ENCODE results near the gene SLC26A9.
A peak's percentile ranks its signal among the peaks of the same experiment; 100 is the strongest.

The SLC26A9 gene, protein sequence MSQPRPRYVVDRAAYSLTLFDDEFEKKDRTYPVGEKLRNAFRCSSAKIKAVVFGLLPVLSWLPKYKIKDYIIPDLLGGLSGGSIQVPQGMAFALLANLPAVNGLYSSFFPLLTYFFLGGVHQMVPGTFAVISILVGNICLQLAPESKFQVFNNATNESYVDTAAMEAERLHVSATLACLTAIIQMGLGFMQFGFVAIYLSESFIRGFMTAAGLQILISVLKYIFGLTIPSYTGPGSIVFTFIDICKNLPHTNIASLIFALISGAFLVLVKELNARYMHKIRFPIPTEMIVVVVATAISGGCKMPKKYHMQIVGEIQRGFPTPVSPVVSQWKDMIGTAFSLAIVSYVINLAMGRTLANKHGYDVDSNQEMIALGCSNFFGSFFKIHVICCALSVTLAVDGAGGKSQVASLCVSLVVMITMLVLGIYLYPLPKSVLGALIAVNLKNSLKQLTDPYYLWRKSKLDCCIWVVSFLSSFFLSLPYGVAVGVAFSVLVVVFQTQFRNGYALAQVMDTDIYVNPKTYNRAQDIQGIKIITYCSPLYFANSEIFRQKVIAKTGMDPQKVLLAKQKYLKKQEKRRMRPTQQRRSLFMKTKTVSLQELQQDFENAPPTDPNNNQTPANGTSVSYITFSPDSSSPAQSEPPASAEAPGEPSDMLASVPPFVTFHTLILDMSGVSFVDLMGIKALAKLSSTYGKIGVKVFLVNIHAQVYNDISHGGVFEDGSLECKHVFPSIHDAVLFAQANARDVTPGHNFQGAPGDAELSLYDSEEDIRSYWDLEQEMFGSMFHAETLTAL

DNA sequence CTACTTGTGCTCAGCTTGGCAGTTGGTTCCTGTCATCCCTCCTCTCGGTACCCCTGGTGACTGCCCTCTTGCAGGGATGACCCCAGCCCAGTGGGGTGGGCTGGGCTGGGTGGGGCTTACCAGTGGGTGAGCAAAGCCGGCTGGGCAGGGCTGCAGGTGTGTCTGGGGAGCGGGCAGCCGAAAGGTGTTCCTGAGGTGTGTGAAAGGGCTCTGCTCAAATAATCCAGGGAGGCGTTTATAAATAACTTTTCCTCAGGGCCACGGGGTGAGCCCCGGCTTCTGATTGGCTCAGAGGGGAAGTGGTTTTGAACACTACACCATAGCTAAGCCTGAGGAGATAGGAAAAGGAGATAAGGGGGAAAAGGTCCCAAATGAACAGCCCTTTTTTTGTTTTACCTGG is at the start of gene SLC26A9:
Gene SLC26A9, minus strand, starts transcription at position 212 of the 400 bp plus-strand sequence. CDS start 7,636 bp downstream, outside the sequence.
- DNase-seq = no peak

DNA sequence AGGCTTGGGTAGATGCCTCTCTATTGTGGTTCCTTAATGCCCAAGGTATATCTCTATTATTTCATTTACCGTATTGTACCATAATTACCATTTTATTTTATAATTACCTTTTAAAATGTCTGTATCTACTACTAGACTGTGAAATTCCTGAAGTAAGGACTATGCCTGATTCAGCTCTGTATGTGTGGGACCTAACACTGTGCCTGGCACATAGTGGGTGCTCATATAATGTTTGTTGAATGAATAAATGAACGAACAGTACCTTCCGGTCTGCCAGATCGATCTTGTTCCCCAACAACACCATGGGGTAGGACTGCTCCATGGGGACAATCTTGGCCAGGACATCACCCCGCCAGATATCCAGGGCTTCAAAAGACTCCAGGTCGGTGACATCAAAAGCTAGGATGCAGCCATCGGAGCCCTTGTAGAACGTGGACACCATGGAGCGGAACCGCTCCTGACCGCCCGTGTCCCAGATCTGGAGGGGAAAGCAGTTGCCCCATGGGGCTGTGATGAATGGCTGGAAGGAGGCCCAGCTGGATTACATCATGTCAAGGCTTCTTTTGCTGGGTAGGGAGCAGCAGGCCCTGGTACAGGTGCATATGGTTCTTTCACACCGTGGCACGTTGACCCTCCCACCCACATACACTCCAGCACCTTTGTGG is 49.1 kb upstream of the SLC26A9 start:
- no peak for DNase-seq

DNA sequence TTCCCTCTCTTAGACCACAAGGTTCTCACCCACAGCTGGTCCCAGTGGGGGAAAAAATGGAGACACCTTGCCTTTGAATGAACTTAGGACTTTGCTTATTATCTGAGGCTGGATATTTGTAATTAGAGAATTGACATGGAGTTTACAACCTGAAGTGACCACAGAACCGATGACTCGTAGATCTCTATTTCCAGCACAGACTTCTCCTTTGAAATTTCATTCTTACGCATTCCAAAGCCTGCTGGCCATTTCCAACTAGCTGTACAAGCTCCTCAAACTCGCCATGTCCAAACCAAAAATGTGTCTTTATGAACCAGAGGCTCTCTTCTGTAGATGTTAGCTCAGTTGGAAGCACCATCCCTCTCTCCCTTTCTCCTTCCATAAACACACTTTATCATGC is 48.0 kb upstream of the SLC26A9 start:
- DNase-seq = no peak

DNA sequence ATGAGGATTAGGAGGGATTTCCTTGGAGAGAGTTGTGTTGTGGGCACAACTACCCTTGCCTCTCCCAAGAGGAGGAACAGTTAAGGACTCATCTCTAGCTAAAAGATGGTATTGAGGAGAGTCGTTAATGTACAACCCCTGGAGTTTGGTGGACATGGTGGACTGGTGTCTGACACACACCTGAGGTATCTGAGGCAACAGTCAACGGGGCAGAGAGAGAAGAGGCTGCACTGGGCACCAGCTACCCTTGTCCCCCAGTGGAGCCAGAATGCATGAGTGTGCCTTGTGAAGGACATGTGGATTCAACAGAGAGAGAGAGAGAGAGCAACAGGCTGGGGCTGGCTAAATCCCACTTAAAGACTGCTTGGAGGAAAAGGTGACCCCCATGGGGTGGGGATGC is 47.0 kb upstream of the SLC26A9 start:
- no peak for DNase-seq

DNA sequence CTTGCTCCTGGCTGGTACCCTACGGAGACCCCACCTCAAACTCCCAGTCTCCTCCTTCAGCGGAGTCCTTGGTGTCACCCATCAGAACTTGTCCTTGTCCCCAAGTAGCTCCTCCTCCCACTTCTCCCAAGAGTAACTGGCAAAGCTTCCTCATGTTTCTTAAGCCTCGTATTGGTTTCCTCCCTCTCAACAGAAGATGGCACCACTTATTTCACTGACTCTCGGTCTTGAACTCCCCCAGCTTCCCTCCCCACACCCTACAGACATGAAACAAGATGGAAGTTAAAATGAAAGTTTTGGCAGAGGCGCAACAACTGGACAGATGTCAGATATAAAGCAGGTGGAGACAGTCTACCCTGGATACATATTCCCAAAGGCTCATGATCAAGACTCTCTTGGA is 46.5 kb upstream of the SLC26A9 start:
- DNase-seq = no peak

DNA sequence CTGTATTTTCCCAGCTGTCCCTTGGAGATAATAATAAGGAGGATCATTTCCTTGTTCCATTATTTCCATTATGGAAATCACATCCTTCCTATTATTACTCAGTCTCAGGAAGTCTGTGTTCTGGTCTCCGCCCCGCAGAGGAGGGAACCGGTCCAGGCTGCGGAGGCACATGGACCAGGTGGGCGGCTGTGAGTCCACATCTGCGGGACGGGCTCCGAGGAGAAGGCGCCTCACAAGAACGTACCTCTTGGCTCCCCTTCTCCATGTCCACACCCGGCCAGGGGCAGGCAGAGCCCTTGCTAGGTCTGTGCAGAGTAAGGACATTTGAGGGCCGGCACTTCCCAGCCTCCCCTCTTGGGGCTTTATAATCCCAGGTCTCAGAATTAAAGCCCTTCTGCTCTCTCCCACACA is 45.3 kb upstream of the SLC26A9 start:
- DNase-seq = no peak

DNA sequence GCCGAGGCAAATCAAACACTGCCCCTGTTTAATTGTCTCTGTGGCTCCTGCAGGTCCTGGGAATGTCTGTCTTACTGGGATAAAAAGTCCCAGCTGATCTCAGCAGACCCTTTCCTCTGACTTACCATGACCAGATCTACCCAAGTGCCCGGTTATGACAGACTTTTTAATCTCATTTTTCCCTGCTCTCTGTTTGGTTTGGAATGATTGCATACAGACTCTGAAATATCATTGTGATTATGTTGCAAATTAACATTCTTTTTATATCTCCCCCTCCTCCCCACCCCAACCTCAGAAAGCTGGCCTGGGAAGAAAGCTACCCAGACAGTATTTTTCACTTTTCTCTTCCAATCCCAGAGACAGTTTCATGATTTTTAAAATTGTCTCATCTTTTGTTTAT is 43.6 kb upstream of the SLC26A9 start:
- no peak for DNase-seq

DNA sequence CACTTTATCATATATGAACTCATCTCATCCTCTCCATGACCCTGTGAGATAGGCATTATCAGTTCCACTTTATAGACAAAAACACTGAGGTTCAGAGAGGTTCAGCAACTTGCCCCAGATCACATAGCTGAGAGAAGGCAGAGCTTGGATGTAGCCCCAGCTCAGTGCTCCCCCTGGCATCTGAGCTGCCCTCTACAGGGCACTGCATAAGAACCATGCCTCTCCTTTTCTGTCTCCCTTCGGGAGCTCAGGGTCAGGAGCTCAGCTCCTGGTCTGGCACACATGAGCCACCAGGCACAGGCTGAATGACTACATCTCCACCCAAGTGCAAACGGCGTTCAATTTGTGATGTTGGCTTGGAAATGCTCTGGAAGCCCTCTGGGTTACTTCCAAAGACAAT is 43.0 kb upstream of the SLC26A9 start:
- no peak for DNase-seq

DNA sequence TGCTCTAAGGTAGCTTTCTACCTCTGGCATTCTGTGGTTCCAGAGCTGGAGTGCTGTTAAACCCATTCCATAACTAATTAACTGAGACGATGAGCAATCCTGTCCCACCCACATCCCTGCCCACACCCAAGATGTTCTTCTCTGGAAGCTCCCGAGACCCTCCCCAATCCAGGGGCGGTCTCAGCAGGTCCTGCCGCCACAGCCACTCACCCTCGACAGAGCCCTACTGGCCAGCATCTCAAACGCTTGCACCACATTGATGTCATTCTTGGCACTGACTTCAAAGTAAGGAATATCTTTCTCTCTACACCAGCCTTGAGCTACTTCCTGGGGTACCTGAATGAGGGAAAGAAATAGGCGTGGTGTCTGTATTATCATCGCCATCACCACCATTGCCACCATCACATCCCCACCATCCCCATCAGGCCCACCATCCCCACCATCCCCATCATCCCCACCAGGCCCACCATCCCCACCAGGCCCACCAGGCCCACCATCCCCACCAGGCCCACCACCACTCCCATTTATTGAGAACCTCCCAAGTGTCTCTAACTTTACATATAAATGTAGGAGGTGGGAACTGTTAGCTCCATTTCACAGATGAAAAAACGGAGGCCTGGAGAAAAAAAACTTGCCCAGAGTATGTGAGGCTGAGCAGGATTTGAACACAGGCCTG is 42.2 kb upstream of the SLC26A9 start:
- DNase-seq = no peak

DNA sequence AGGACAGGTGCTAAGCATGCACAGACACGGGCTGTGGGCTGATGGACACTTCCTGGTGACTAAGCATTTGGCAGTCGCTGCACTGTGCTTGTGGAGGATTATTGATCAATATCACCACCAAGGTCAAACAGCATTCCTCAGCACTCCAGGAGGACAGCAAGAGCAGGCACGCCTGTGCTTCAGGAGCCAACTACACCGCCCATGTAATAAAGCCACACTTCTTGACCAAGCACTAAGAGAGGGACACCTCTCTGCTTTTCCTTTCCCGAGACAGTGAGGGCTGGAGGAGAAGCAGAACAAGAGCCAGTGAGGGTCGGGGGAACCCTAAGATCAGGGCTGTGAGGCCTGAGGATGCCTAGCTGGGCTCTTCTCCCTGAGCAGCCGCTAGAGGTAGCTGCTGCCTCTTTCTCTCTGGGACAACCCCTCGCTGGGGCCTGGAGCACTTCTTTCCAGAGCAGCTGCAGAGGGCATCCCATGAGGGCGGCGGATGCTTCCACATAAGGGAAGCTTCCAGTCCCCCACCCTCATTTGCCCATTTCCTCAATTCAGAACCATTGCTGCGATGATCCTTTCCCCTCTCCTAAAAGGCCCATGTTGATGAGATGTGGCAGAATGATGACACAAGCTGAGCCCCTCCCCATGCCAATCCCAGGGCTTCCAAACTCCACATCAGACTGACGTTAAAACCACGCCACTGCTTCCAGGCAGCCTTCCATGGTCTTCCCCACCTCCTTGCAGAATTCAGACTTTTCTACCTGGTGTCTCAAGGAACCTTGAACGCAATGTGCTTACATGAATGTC is 40.9 kb upstream of the SLC26A9 start:
- DNase-seq = no peak

DNA sequence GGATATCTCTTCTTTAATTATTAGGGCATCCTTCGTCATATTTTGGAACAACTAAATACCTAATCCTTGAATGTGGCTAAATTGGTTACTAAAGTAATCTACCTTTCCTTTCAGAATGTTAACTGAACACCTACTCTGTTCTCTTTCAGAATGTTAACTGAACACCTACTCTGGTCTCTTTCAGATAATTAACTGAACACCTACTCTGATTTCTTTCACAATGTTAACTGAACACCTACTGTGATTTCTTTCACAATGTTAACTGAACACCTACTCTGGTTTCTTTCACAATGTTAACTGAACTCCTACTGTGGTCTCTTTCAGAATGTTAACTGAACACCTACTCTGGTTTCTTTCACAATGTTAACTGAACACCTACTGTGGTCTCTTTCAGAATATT is 38.0 kb upstream of the SLC26A9 start:
- DNase-seq = no peak

DNA sequence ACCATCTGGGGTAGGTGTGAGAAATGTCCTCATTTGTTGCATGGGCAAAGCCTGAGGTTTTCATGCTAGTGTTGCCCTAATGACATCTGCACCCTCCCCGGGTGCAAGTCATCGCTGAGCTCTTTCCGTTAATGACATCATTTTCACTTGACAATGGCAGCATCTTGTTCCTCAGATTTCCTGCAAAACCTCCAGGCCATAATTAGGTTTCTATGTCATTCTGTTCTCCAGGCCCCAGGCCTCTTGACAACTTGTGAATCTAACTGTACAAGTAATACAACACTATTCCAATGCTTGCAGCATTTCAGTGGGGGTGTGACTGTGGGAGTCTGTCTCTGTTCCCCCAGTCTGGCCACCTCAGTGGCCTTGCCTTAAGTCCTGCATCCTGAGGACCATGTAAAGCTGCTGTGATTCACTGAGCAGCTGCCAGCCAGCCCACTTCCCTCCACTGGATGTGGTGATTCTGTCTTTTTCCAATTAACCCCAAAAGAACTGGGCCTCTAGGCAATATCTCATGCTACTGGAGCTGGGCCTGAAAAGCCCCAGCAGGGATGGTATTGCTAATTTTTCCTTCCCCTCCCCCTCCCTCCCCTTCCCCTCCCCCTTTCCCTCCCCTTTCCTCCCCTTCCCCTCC is 37.1 kb upstream of the SLC26A9 start:
- DNase-seq = no peak

DNA sequence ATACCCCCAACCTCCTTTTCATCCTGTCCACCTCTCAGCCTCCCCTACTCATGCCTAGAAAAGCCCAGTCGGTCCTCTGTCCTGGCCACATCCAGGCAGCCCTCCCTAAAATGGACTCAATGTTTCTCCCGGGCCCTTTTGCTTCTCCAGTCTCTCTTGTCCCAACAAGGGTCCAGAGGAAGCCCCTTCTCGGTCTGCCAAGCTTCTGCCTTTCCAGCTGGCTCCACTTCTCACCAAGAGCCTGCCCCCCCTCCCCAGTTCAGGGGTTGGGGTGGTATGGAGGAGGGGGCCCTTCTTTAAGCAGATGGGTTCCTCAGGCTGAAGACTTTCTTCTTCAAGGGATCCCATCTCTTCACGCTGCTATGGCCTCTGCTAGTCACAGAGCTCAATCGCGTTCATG is 36.0 kb upstream of the SLC26A9 start:
- no peak for DNase-seq

DNA sequence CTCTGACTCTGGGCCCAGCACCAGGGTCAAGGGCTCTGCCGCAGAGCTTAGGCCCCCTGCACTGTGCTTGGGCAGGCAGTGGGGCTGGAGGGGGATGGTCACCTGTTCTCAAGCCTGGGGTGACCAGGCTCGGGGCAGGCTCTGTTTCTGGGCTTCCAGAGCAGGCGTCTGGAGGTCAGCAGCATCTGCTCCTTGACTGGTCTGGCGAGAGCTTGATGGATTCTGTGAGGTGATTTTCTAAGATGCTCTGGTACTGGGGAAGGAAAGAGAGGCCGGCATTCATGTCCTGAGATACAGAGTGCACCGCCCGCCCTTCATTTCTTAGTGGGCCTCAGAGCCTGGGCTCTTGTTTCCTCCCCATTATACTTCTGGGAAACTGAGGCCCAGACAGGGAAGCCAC is 35.4 kb upstream of the SLC26A9 start:
- DNase-seq = no peak

DNA sequence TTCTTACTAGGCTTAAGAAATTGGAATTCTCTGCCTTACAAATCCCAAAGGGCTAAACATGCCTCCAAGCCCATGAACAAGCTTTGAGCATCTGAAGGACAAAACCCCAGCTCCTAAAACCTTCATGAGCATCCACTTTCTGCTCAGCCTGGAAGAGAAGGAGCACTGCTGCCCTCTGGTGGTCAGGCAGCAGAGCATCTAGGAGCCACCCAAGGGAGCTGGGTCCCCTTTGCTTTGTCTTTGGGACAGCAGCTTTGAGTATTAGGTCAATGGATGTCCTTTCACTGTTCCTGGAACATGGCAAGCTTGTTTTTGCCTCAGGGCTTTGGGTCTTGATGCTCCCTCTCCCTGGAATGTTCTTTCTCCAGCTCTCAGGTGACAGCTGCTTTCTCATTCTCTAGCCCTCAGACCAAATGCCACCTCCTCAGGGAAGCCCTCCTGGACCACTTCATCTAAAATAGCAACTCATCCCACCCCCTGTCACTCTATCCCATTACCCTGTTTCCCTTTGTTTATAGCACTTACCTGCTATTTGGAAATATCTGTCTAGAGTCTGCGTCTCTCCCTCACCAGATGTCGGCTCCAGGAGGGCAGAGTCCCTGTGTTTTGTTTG is 34.3 kb upstream of the SLC26A9 start:
- DNase-seq = peak; percentile 77 to 84

DNA sequence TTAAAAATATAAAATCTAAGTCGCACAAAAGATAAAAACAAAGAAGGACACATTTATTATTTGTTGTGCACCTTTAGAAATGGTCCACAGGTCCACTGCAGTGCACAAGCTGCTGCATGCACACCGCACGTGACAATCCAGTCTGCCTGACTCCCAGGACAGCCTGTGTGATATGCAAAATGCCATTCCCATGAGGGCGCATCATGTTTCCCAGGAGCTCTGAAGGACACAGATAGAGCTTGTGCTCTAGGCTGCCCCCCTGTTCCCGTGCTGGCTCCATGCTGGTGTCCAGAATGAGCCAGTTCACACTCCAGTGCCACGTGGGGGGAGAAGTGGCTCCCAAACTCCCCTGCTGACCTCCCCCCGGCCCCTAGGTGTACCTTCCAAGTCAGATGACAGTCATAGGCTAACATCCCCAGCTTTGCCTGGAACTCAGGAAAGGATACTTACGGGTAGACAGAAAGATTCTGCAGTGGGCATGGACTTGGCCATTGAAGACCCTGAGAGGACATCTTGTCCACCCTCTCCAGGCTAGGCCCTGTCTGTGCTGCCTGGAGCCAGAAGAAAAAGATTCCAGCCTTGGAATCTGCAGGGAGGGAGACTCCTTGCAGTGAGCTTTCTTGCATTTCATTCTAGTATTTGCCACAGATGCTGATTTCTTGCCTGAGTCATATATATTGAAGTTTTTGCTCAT is 33.6 kb upstream of the SLC26A9 start:
- no peak for DNase-seq

DNA sequence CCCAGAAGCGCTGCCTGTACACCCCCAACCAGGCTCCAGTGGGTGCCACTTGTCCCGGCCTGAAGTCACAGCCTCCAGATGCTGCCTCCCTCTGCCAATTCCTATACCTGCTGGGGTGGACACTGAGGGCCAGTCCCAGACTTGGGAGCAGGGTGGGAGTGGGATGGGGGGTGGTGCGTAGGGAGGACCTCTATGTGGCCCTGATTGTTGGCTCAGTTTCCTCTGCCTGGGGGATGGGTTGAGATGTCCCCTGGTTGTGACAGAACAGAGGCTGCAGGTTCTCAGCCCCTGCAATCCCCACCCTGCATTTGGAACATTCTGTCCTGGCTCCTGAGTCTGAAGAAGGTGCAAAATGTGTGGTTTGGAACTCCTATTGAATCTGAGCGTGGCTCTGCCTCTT is 32.8 kb upstream of the SLC26A9 start:
- DNase-seq = no peak

DNA sequence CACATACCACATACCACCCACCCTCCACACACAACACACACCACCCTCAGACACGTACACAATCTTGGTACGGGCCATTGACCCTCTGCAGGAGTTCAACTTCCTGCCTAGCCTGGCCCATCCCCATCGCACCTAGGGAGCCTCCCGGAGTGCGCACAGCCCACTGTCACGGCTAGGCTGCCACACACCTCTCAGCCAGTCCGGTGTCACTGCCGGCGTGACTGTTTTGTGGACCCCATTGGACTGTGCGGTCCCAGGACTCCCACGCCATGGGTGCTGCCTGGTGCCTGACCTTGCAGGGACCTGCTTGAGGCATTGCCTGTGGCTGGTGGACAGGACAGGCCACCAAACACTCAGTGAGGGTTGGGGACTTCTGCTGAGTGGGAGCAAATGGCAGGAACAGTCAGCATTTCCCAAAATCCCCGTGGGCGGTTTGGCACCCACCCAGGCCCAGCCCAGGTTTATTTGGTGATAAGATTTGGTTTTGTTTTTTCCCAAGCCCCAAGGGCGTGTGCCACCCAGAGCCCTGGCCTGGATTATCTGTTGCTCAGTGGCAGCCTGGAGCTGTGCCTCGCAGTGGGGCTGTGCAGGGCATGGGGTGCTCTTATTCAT is 32.2 kb upstream of the SLC26A9 start:
- DNase-seq = no peak

DNA sequence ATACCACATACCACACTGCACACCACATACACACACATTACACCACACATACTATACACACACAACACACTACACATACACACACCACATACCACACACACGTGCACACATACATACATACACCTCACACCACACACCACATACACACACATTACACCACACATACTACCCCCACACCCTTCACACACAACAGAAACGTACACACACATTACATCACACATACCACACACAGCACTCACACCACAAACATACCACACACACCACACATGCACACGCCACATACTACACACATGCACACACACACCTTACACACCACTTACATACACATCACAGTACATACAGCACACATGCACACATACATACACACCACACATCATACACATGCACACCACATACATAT is 31.5 kb upstream of the SLC26A9 start:
- no peak for DNase-seq

Data from stimulated activated CD4-positive, alpha-beta T cell treated with anti-CD3 and anti-CD28 coated beads, Interleukin-2, amount 100 ng/mL, for 48 hours (primary cell).